Neural cell (in vitro differentiated cells): ENCODE data around the gene PKP1. TPM values are rescaled to one million over a fixed set of nuclear protein-coding genes. Genes with fewer than 3 reads are reported as not detected.

Experiments
- H2AFZ ChIP-seq: fragments of 200-600, 300-800 bp; sonication (generic), shearing (Covaris generic); 2 replicates; pipeline ENCODE4 v1.6.0; 2014; ENCODE audit warnings: low read depth, mild to moderate bottlenecking, antibody characterized with exemption, low read length, moderate library complexity
- H3F3A ChIP-seq: fragments of 200-600 bp; shearing (Covaris generic); 2 replicates; pipeline ENCODE4 v1.6.1; 2016; ENCODE audit warnings: mild to moderate bottlenecking, moderate library complexity, mixed read lengths, antibody characterized with exemption, low read length; ENCODE audit not compliant: insufficient read depth, poor library complexity, severe bottlenecking
- H3K27ac ChIP-seq: fragments of 200-600, 300-800 bp; sonication (generic), shearing (Covaris generic); 2 replicates; pipeline ENCODE4 v1.5.1; 2014; ENCODE audit warnings: mild to moderate bottlenecking, low read length, moderate library complexity
- H3K27me3 ChIP-seq: fragments of 300-800, 200-600 bp; sonication (generic), shearing (Covaris generic); 2 replicates; pipeline ENCODE4 v1.6.0; 2014; ENCODE audit warnings: mild to moderate bottlenecking, low read depth, low read length, moderate library complexity; ENCODE audit not compliant: insufficient read depth
- H3K36me3 ChIP-seq: fragments of 300-800, 200-600 bp; sonication (generic), shearing (Covaris generic); 2 replicates; pipeline ENCODE4 v1.5.1; 2014; ENCODE audit warnings: mild to moderate bottlenecking, antibody characterized with exemption, low read length, moderate library complexity; ENCODE audit not compliant: insufficient read depth
- H3K4me2 ChIP-seq: fragments of 300-800, 200-600 bp; sonication (generic), shearing (Covaris generic); 2 replicates; pipeline ENCODE4 v1.6.0; 2014; ENCODE audit warnings: mild to moderate bottlenecking, low read length
- H3K4me3 ChIP-seq: fragments of 300-800, 200-600 bp; sonication (generic), shearing (Covaris generic); 2 replicates; pipeline ENCODE4 v1.5.1; 2014; ENCODE audit warnings: mild to moderate bottlenecking, low read length, moderate library complexity
- H3K79me2 ChIP-seq: fragments of 200-600 bp; shearing (Covaris generic); replicated peaks from 2 replicates; pipeline ENCODE4 v1.6.0; 2014; ENCODE audit warnings: mild to moderate bottlenecking, low read length, moderate library complexity; ENCODE audit not compliant: insufficient read depth
- H3K9ac ChIP-seq: fragments of 300-800, 200-600 bp; sonication (generic), shearing (Covaris generic); 2 replicates; pipeline ENCODE4 v1.6.1; 2016; ENCODE audit warnings: mild to moderate bottlenecking, low read length, mixed read lengths
- H3K9me2 ChIP-seq: fragments of 200-600 bp; shearing (Covaris generic); 2 replicates; pipeline ENCODE4 v1.6.1; 2016; ENCODE audit warnings: mild to moderate bottlenecking, low read length, mixed read lengths; ENCODE audit not compliant: insufficient read depth
- H3K9me3 ChIP-seq: fragments of 200-600, 300-800 bp; sonication (generic), shearing (Covaris generic); 2 replicates; pipeline ENCODE4 v1.6.1; 2016; ENCODE audit warnings: mild to moderate bottlenecking, mixed run types, low read length, moderate library complexity, mixed read lengths
- H4K20me1 ChIP-seq: fragments of 200-600 bp; shearing (Covaris generic); 2 replicates; pipeline ENCODE4 v1.6.1; 2016; ENCODE audit warnings: mild to moderate bottlenecking, mixed run types; ENCODE audit not compliant: insufficient read depth
- CTCF ChIP-seq: fragments of 450-650 bp; IDR thresholded peaks from 2 replicates; pipeline ENCODE4 v1.5.1; 2014; ENCODE audit warnings: antibody characterized with exemption, mild to moderate bottlenecking, moderate library complexity; ENCODE audit not compliant: poor library complexity, severe bottlenecking
- EP300 ChIP-seq: fragments of 450-650 bp; conservative IDR thresholded peaks from 2 replicates; pipeline ENCODE4 v1.6.1; 2014; ENCODE audit warnings: antibody characterized with exemption, mild to moderate bottlenecking, moderate library complexity; ENCODE audit not compliant: poor library complexity, severe bottlenecking
- EZH2 ChIP-seq: fragments of 200-600, 300-800 bp; shearing (Covaris generic), sonication (generic); IDR thresholded peaks from 2 replicates; pipeline ENCODE4 v1.6.1; 2014; ENCODE audit warnings: antibody characterized with exemption, low read length, borderline replicate concordance, mild to moderate bottlenecking; ENCODE audit not compliant: insufficient read depth, poor library complexity, severe bottlenecking
- MXI1 ChIP-seq: fragments of 450-650 bp; conservative IDR thresholded peaks from 2 replicates; pipeline ENCODE4 v1.6.1; 2014; ENCODE audit warnings: antibody characterized with exemption, mild to moderate bottlenecking; ENCODE audit not compliant: poor library complexity, severe bottlenecking
- POLR2AphosphoS5 ChIP-seq: IDR thresholded peaks from 2 replicates; pipeline ENCODE4 v1.6.1; 2012
- RAD21 ChIP-seq: fragments of 450-650 bp; conservative IDR thresholded peaks from 2 replicates; pipeline ENCODE4 v1.6.1; 2014; ENCODE audit warnings: antibody characterized with exemption, mild to moderate bottlenecking, moderate library complexity
- REST ChIP-seq: IDR thresholded peaks from 2 replicates; pipeline ENCODE4 v1.6.1; 2012; ENCODE audit warnings: borderline replicate concordance
- SMC3 ChIP-seq: fragments of 450-650 bp; conservative IDR thresholded peaks from 2 replicates; pipeline ENCODE4 v1.6.1; 2014; ENCODE audit warnings: antibody characterized with exemption, mild to moderate bottlenecking, moderate library complexity; ENCODE audit not compliant: poor library complexity
- TAF1 ChIP-seq: IDR thresholded peaks from 2 replicates; pipeline ENCODE4 v1.6.1; 2012; ENCODE audit warnings: low read depth
- polyA plus RNA-seq: library from polyadenylated mRNA; depleted of rRNA; stranded (reverse); fragments of >200 nt; gene quantifications from 2 replicates; pipeline ENCODE4 v1.2.3, GENCODE V29; 2014

Gene PKP1
- polyA plus RNA-seq, 1 donor from 2014 or later = not detected

- no peaks in the 10 kb centered on the region for H3K79me2 ChIP-seq
- no peak overlapping the region for H2AFZ ChIP-seq
- no peaks in the 10 kb centered on the region for H3K36me3 ChIP-seq
- no peak overlapping the region for H3K4me2 ChIP-seq
- H3K9me2 ChIP-seq = no peaks in the 10 kb centered on the region
- no peaks in the 10 kb centered on the region for H3F3A ChIP-seq
- no peaks in the 10 kb centered on the region for H3K9me3 ChIP-seq
- no peaks in the 10 kb centered on the region for H3K27me3 ChIP-seq
- H3K4me3 ChIP-seq = no peak overlapping the region
- H3K9ac ChIP-seq = no peak overlapping the region
- H4K20me1 ChIP-seq = no peaks in the 10 kb centered on the region
- no peak overlapping the region for H3K27ac ChIP-seq
- TF ChIP-seq TAF1 (no peak), SMC3 (no peak), EP300 (no peak), RAD21 (no peak), EZH2 (no peak), REST (no peak), CTCF (no peak), MXI1 (no peak), POLR2AphosphoS5 (no peak)
These were observed 75.9 kb downstream of the PKP1 start for GRCh38 chr1:201359031-201359872.

GRCh38 chr1:201359873-201360210 lies 76.5 kb downstream of the PKP1 start:
- H3K27ac ChIP-seq = no peak overlapping the region
- no peaks in the 10 kb centered on the region for H3K36me3 ChIP-seq
- no peaks in the 10 kb centered on the region for H3F3A ChIP-seq
- no peak overlapping the region for H2AFZ ChIP-seq
- H3K79me2 ChIP-seq = no peaks in the 10 kb centered on the region
- no peaks in the 10 kb centered on the region for H4K20me1 ChIP-seq
- no peaks in the 10 kb centered on the region for H3K27me3 ChIP-seq
- no peaks in the 10 kb centered on the region for H3K9me2 ChIP-seq
- TF ChIP-seq POLR2AphosphoS5 (no peak), CTCF (no peak), EP300 (no peak)
- no peak overlapping the region for H3K4me3 ChIP-seq
- H3K9ac ChIP-seq = no peak overlapping the region
- H3K4me2 ChIP-seq = no peak overlapping the region
- no peaks in the 10 kb centered on the region for H3K9me3 ChIP-seq
